ENCODE measurements around the gene ERGIC1. TPM values are rescaled to one million over a fixed set of nuclear protein-coding genes. Genes with fewer than 3 reads are reported as not detected.

Gene ERGIC1
- total and polyA plus RNA-seq, 2 of the 13 experiments (the other 11 are each of a cell fraction or from before 2014, with no cell fraction given): 78.5 to 184 TPM

GRCh38 chr5:172894767-172895388 is 60.8 kb downstream of the ERGIC1 start (continued):
- no peak for TF ChIP-seq SNAPC4 (CRISPR knock-in tag; IDR thresholded peaks at IDR 0.05)

GRCh38 chr5:172895549-172895948 is 61.5 kb downstream of the ERGIC1 start:
- Histone ChIP-seq H3K9me3 (ENCODE audit: low read length) (no peaks in the 10 kb centered on the region), H3K36me3 (replicated peaks in 1 of 2; ENCODE audit: control insufficient read depth in 1 of 2, insufficient read depth in 2 of 2, low read length in 2 of 2) (peaks cover 19 to 46% of the 10 kb centered on the region in 2 experiments), H2AFZ (ENCODE audit: low read length) (no peak overlapping the region), H3K4me3 (replicated peaks in 1 of 3; ENCODE audit: insufficient read depth in 1 of 3, low read depth in 2 of 3, low read length in 3 of 3) (no peak overlapping the region), H3K27ac (ENCODE audit: extremely low read length, insufficient read depth, low read length) (no peak overlapping the region), H3K9ac (ENCODE audit: insufficient read depth, low read depth, low read length) (no peak overlapping the region), H3K79me2 (ENCODE audit: insufficient read depth, low read length) (no peaks in the 10 kb centered on the region), H3K4me1 (ENCODE audit: insufficient read depth, low read length) (peaks cover 31% of the 10 kb centered on the region), H3K27me3 (ENCODE audit: control insufficient read depth in 1 of 2, insufficient read depth in 2 of 2, low read length in 2 of 2) (no peaks in the 10 kb centered on the region), H3K4me2 (ENCODE audit: low read depth, low read length) (no peak overlapping the region), H4K20me1 (ENCODE audit: insufficient read depth, low read length) (no peaks in the 10 kb centered on the region)
- FAIRE-seq (no peak), DNase-seq (ENCODE audit: low spot score) (no peak), ATAC-seq (peak; percentile 9; the same call in 1 of the 3 replicates)
- intact Hi-C loops (cut with micrococcal nuclease; ENCODE audit: unreplicated experiment) (no loop called here), in situ Hi-C loops (cut with HindIII; ENCODE audit: extremely low pct_ligation_motif_present, low pct_unique_long_range_greater_than_20kb) (no loop called here)
- 87% methylated on average over 4 of the region's 4 CpGs for WGBS (ENCODE audit: low lambda C conversion rate)
- TF ChIP-seq ZNF660 (CRISPR knock-in tag; IDR thresholded peaks at IDR 0.05; ENCODE audit: borderline replicate concordance, low read depth): no peak
- no peak for TF ChIP-seq HOMEZ (CRISPR knock-in tag; IDR thresholded peaks at IDR 0.05; ENCODE audit: low read depth)
- no peak for TF ChIP-seq HMG20A (CRISPR knock-in tag; IDR thresholded peaks at IDR 0.05; ENCODE audit: borderline replicate concordance)
- TF ChIP-seq GPBP1L1 (CRISPR knock-in tag; IDR thresholded peaks at IDR 0.05): no peak
- no peak for TF ChIP-seq ZFP91 (CRISPR knock-in tag; IDR thresholded peaks at IDR 0.05; ENCODE audit: borderline replicate concordance)
- no peak for TF ChIP-seq PBX2 (CRISPR knock-in tag; IDR thresholded peaks at IDR 0.05)
- TF ChIP-seq ZNF766 (CRISPR knock-in tag; IDR thresholded peaks at IDR 0.05; ENCODE audit: borderline replicate concordance): no peak
- TF ChIP-seq CBX5 (CRISPR knock-in tag; IDR thresholded peaks at IDR 0.05; ENCODE audit: borderline replicate concordance): no peak
- TF ChIP-seq ZNF263 (CRISPR knock-in tag; IDR thresholded peaks at IDR 0.05): no peak
- TF ChIP-seq NFE2L2 (IDR thresholded peaks at IDR 0.05; ENCODE audit: low read length): no peak
- CTCF ChIA-PET (ENCODE audit: low intra/inter-chr PET ratio, low total read pairs): no interaction called here
- POLR2A ChIA-PET: interaction anchor here (1.0 to 1.9 kb wide), 5 partner anchors 9 to 129 kb away, joined by 3 to 14 read pairs (median 3); partner anchors contain the start of genes DUSP1 and RPL26L1
- no TSS peak for BruUV-seq (replicated peaks)
